NCI-H187 (cell line): ENCODE measurements around the gene KRTAP10-9.
"Not testable (repeated sequence)": the region's sequence is repeated elsewhere in the genome, so short reads cannot be mapped to it uniquely, and the experiment has no call there.

Experiments used
- DNase-seq, 2 experiments: peaks; one replicate each; lab custom pipeline; 2025; lab: John Stamatoyannopoulos, UW

The KRTAP10-9 gene

GRCh38 chr21:44640761-44641160 is 13.9 kb downstream of the KRTAP10-9 start:
- DNase-seq, result no peak

GRCh38 chr21:44643741-44644310 is 16.9 kb downstream of the KRTAP10-9 start:
- no peak for DNase-seq

- no peak for DNase-seq
These were observed 18.0 kb downstream of the KRTAP10-9 start for GRCh38 chr21:44644878-44645277.

- DNase-seq, result not testable (repeated sequence)
These were observed 19.7 kb downstream of the KRTAP10-9 start, which contains the start of gene KRTAP10-11 for GRCh38 chr21:44646366-44647221. KRTAP10-11 (plus strand) TSS chr21:44646414; CDS start chr21:44646459, 45 bp downstream.

- no peak for DNase-seq
These were observed 20.3 kb downstream of the KRTAP10-9 start for GRCh38 chr21:44647222-44647552.

- DNase-seq, result no peak
These were observed 21.8 kb downstream of the KRTAP10-9 start for GRCh38 chr21:44648557-44649311.

GRCh38 chr21:44649521-44650100 is 22.7 kb downstream of the KRTAP10-9 start:
- no peak for DNase-seq

GRCh38 chr21:44650265-44650972 is 23.5 kb downstream of the KRTAP10-9 start:
- no peak for DNase-seq

- no peak for DNase-seq
These were observed 24.2 kb downstream of the KRTAP10-9 start for GRCh38 chr21:44650973-44651675.

GRCh38 chr21:44653123-44653522 is 26.2 kb downstream of the KRTAP10-9 start:
- no peak for DNase-seq

GRCh38 chr21:44653656-44654575 is 27.0 kb downstream of the KRTAP10-9 start:
- no peak for DNase-seq

- no peak for DNase-seq
These were observed 27.8 kb downstream of the KRTAP10-9 start, which contains the start of gene KRTAP12-4 for GRCh38 chr21:44654576-44655175. KRTAP12-4 (minus strand) TSS chr21:44654659; CDS start chr21:44654614, 45 bp downstream.

GRCh38 chr21:44656868-44657267 is 30.0 kb downstream of the KRTAP10-9 start:
- DNase-seq, result no peak

GRCh38 chr21:44657635-44658540 is 31.0 kb downstream of the KRTAP10-9 start, which contains the start of gene KRTAP12-3:
KRTAP12-3 (plus strand) TSS chr21:44657932; CDS start chr21:44657980, 48 bp downstream.
- no peak for DNase-seq

GRCh38 chr21:44658541-44658910 is 31.6 kb downstream of the KRTAP10-9 start:
- DNase-seq, result no peak

GRCh38 chr21:44658913-44659595 is 32.2 kb downstream of the KRTAP10-9 start:
- no peak for DNase-seq

- DNase-seq, result not testable (repeated sequence)
These were observed 34.7 kb downstream of the KRTAP10-9 start for GRCh38 chr21:44661567-44661966.

- DNase-seq, result no peak
These were observed 37.8 kb downstream of the KRTAP10-9 start for GRCh38 chr21:44664691-44665090.
